ENCODE data around the gene MCC.

DNA sequence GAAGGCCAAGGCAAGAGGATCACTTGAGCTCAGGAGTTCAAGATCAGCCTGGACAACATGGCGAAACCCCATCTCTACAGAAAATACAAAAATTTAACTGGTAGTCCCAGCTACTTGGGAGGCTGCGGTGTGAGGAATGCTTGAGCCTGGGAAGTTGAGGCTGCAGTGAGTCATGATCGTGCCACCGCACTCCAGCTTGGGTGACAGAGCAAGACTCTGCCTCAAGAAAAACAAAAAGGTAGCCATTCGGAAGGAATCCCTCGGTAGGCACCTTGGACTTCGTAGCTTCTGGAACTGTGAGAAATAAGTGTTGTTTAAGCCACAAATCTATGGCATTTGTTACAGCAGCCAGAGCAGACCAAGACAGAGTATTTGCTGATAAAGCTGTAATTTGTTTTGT lies 337.4 kb downstream of the MCC start:
- TF ChIP-seq, protein P1, sequence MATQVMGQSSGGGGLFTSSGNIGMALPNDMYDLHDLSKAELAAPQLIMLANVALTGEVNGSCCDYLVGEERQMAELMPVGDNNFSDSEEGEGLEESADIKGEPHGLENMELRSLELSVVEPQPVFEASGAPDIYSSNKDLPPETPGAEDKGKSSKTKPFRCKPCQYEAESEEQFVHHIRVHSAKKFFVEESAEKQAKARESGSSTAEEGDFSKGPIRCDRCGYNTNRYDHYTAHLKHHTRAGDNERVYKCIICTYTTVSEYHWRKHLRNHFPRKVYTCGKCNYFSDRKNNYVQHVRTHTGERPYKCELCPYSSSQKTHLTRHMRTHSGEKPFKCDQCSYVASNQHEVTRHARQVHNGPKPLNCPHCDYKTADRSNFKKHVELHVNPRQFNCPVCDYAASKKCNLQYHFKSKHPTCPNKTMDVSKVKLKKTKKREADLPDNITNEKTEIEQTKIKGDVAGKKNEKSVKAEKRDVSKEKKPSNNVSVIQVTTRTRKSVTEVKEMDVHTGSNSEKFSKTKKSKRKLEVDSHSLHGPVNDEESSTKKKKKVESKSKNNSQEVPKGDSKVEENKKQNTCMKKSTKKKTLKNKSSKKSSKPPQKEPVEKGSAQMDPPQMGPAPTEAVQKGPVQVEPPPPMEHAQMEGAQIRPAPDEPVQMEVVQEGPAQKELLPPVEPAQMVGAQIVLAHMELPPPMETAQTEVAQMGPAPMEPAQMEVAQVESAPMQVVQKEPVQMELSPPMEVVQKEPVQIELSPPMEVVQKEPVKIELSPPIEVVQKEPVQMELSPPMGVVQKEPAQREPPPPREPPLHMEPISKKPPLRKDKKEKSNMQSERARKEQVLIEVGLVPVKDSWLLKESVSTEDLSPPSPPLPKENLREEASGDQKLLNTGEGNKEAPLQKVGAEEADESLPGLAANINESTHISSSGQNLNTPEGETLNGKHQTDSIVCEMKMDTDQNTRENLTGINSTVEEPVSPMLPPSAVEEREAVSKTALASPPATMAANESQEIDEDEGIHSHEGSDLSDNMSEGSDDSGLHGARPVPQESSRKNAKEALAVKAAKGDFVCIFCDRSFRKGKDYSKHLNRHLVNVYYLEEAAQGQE (IDR thresholded peaks at IDR 0.05; ENCODE audit: low read depth), result no peak
- TF ChIP-seq CEBPB (IDR thresholded peaks at IDR 0.05) (no peak), EP300 (IDR thresholded peaks at IDR 0.05; ENCODE audit: borderline replicate concordance) (no peak), TCF12 (IDR thresholded peaks at IDR 0.05; ENCODE audit: low read depth) (no peak), RAD21 (IDR thresholded peaks at IDR 0.05; ENCODE audit: low read depth) (no peak), NFIC (IDR thresholded peaks at IDR 0.05) (no peak), TAF1 (IDR thresholded peaks at IDR 0.05; ENCODE audit: low read depth) (no peak), YY1 (IDR thresholded peaks at IDR 0.05; ENCODE audit: low read depth) (no peak), EGR1 (IDR thresholded peaks at IDR 0.05) (no peak), ZBTB7A (IDR thresholded peaks at IDR 0.05; ENCODE audit: low read depth) (no peak), FOXM1 (IDR thresholded peaks at IDR 0.05; ENCODE audit: borderline replicate concordance, low read depth) (no peak), TEAD4 (IDR thresholded peaks at IDR 0.05) (no peak)
- TF ChIP-seq, protein P2, sequence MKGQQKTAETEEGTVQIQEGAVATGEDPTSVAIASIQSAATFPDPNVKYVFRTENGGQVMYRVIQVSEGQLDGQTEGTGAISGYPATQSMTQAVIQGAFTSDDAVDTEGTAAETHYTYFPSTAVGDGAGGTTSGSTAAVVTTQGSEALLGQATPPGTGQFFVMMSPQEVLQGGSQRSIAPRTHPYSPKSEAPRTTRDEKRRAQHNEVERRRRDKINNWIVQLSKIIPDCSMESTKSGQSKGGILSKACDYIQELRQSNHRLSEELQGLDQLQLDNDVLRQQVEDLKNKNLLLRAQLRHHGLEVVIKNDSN (IDR thresholded peaks at IDR 0.05), result no peak
- TF ChIP-seq, protein P3, sequence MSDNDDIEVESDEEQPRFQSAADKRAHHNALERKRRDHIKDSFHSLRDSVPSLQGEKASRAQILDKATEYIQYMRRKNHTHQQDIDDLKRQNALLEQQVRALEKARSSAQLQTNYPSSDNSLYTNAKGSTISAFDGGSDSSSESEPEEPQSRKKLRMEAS (IDR thresholded peaks at IDR 0.05), result no peak

Data from Ishikawa (cell line).